Thoracic aorta (tissue), 2 donors: ENCODE results near the gene CLSTN1. TPM values are rescaled to one million over a fixed set of nuclear protein-coding genes. Genes with fewer than 3 reads are reported as not detected.

ENCODE experiments used
- ATAC-seq: fragments of 150-250 bp; one replicate; pipeline ENCODE4 v1.8.0; 2017; ENCODE audit warnings: low read depth; ENCODE audit not compliant: insufficient number of reproducible peaks, low FRiP score
- DNase-seq: peaks from one replicate; pipeline ENCODE4 v3.0.0-alpha.2; 2020; ENCODE audit warnings: low spot score
- H3K27ac ChIP-seq, 2 donors: fragments of 200-600 bp; sonication (generic); 1 replicate in 1 of 2; 2 replicates in 1 of 2; pipeline ENCODE4 v1.5.1; 2016; ENCODE audit warnings: mild to moderate bottlenecking in 2 of 2, moderate library complexity in 2 of 2
- H3K27me3 ChIP-seq: fragments of 200-600 bp; sonication (generic); replicated peaks from 2 replicates; pipeline ENCODE4 v1.6.0; 2016; ENCODE audit warnings: mild to moderate bottlenecking; ENCODE audit not compliant: insufficient read depth
- H3K36me3 ChIP-seq: fragments of 200-600 bp; sonication (generic); one replicate; pipeline ENCODE4 v1.5.1; 2016
- H3K4me1 ChIP-seq, 2 donors: fragments of 200-600 bp; sonication (generic); 1 replicate in 1 of 2; 2 replicates in 1 of 2; pipeline versions ENCODE4 v1.5.1 to v1.6.0; 2016; ENCODE audit warnings: low read depth in 2 of 2, mild to moderate bottlenecking in 1 of 2; ENCODE audit not compliant: control insufficient read depth in 1 of 2
- H3K4me3 ChIP-seq: fragments of 200-600 bp; sonication (generic); 2 replicates; pipeline ENCODE4 v1.5.1; 2016; ENCODE audit warnings: mild to moderate bottlenecking
- H3K9me3 ChIP-seq: fragments of 200-600 bp; sonication (generic); 2 replicates; pipeline ENCODE4 v1.5.1; 2016
- CTCF ChIP-seq: fragments of 200-600 bp; sonication (generic); IDR thresholded peaks from one replicate; pipeline ENCODE4 v1.5.1; 2019; ENCODE audit warnings: antibody characterized with exemption
- total RNA-seq, 2 donors: library from RNA; depleted of rRNA; stranded (reverse); fragments of >200 nt; gene quantifications; one replicate each; pipeline versions ENCODE4 v1.1.0 to v1.2.3, GENCODE V29; 2016

CLSTN1 gene
- total RNA-seq, 2 donors from 2014 or later: 78.6 to 81.9 TPM

GRCh38 chr1:9731051-9731537, 92.7 kb downstream of the CLSTN1 start:
- DNase-seq (no peak), ATAC-seq (no peak)
- peaks cover 75% of the 10 kb centered on the region for H3K36me3 ChIP-seq
- no peaks in the 10 kb centered on the region for H3K9me3 ChIP-seq
- no peaks in the 10 kb centered on the region for H3K4me1 ChIP-seq
- H3K27ac ChIP-seq: no peak overlapping the region
- no peak for TF ChIP-seq CTCF
- H3K27me3 ChIP-seq: no peaks in the 10 kb centered on the region
- H3K4me3 ChIP-seq: no peak overlapping the region

GRCh38 chr1:9730096-9730901, 93.5 kb downstream of the CLSTN1 start:
- Histone ChIP-seq H3K36me3 (peaks cover 67% of the 10 kb centered on the region), H3K27ac (no peak overlapping the region), H3K27me3 (no peaks in the 10 kb centered on the region), H3K4me3 (no peak overlapping the region), H3K4me1 (no peaks in the 10 kb centered on the region), H3K9me3 (no peaks in the 10 kb centered on the region)
- ATAC-seq (no peak), DNase-seq (no peak)
- no peak for TF ChIP-seq CTCF

- Histone ChIP-seq H3K27ac (no peak overlapping the region), H3K9me3 (no peaks in the 10 kb centered on the region), H3K36me3 (peaks cover 59% of the 10 kb centered on the region), H3K27me3 (no peaks in the 10 kb centered on the region), H3K4me3 (no peak overlapping the region), H3K4me1 (no peaks in the 10 kb centered on the region)
- DNase-seq (no peak), ATAC-seq (no peak)
- no peak for TF ChIP-seq CTCF
These were observed 94.2 kb downstream of the CLSTN1 start for GRCh38 chr1:9729523-9729922.

GRCh38 chr1:9728451-9729295, 95.1 kb downstream of the CLSTN1 start:
- ATAC-seq (no peak), DNase-seq (no peak)
- no peak for TF ChIP-seq CTCF
- Histone ChIP-seq H3K4me1 (no peaks in the 10 kb centered on the region), H3K4me3 (no peak overlapping the region), H3K27me3 (no peaks in the 10 kb centered on the region), H3K36me3 (peaks cover 53% of the 10 kb centered on the region), H3K27ac (no peak overlapping the region), H3K9me3 (peaks cover under 1% of the 10 kb centered on the region)

GRCh38 chr1:9726905-9727595, 96.7 kb downstream of the CLSTN1 start:
- Histone ChIP-seq H3K4me1 (no peaks in the 10 kb centered on the region), H3K4me3 (no peak overlapping the region), H3K9me3 (peaks cover 7% of the 10 kb centered on the region), H3K27ac (no peak overlapping the region), H3K36me3 (peaks cover 52% of the 10 kb centered on the region), H3K27me3 (no peaks in the 10 kb centered on the region)
- DNase-seq: no peak
- ATAC-seq: no peak
- TF ChIP-seq CTCF: no peak
